Osteoblast (primary cell): ENCODE results near the gene TAF4. TPM values are rescaled to one million over a fixed set of nuclear protein-coding genes. Genes with fewer than 3 reads are reported as not detected.

Source experiments
- DNase-seq: peaks from one replicate; pipeline ENCODE4 v3.0.0; 2011; ENCODE audit warnings: low spot score, mixed read lengths; ENCODE audit not compliant: insufficient read length; ENCODE audit errors: missing footprints
- H2AFZ ChIP-seq: 2 replicates; pipeline ENCODE4 v1.6.0; 2011; ENCODE audit warnings: mild to moderate bottlenecking, low read length
- H3K27ac ChIP-seq: 2 replicates; pipeline ENCODE4 v1.5.1; 2011; ENCODE audit warnings: mild to moderate bottlenecking, low read depth, low read length, moderate library complexity
- H3K27me3 ChIP-seq: 2 replicates; pipeline ENCODE4 v1.6.0; 2012; ENCODE audit warnings: mild to moderate bottlenecking, control low read depth, inconsistent platforms, low read length, moderate library complexity; ENCODE audit not compliant: insufficient read depth
- H3K36me3 ChIP-seq: 2 replicates; pipeline ENCODE4 v1.5.1; 2011; ENCODE audit warnings: mild to moderate bottlenecking, low read length, control low read depth, moderate library complexity; ENCODE audit not compliant: insufficient read depth
- H3K4me1 ChIP-seq: 2 replicates; pipeline ENCODE4 v1.5.1; 2011; ENCODE audit warnings: mild to moderate bottlenecking, low read length, control low read depth, moderate library complexity; ENCODE audit not compliant: insufficient read depth
- H3K4me2 ChIP-seq: 2 replicates; pipeline ENCODE4 v1.6.0; 2011; ENCODE audit warnings: mild to moderate bottlenecking, low read length; ENCODE audit not compliant: insufficient read depth
- H3K4me3 ChIP-seq: fragments of 200-600 bp; sonication (generic); 3 replicates; pipeline ENCODE4 v1.5.1; 2012; ENCODE audit warnings: mild to moderate bottlenecking, low read length, inconsistent platforms; ENCODE audit not compliant: insufficient read depth
- H3K79me2 ChIP-seq: 2 replicates; pipeline ENCODE4 v1.6.0; 2012; ENCODE audit warnings: mild to moderate bottlenecking, low read length, control low read depth, inconsistent platforms; ENCODE audit not compliant: insufficient read depth
- H3K9me3 ChIP-seq: 2 replicates; pipeline ENCODE4 v1.5.1; 2011; ENCODE audit warnings: low read depth, low read length, control low read depth
- H4K20me1 ChIP-seq: 2 replicates; pipeline ENCODE4 v1.6.0; 2012; ENCODE audit warnings: mild to moderate bottlenecking, low read length, control low read depth; ENCODE audit not compliant: insufficient read depth
- CTCF ChIP-seq: IDR thresholded peaks from 2 replicates; pipeline ENCODE4 v1.5.1; 2011; ENCODE audit warnings: mild to moderate bottlenecking, low read depth, low read length, moderate library complexity; ENCODE audit errors: extremely low read depth
- total RNA-seq: library from RNA; depleted of rRNA; stranded (reverse); fragments of >200 nt; gene quantifications from 2 replicates; pipeline ENCODE4 v1.2.3, GENCODE V29; 2012

The TAF4 gene
- total RNA-seq, 1 donor: 4.3 TPM

DNA sequence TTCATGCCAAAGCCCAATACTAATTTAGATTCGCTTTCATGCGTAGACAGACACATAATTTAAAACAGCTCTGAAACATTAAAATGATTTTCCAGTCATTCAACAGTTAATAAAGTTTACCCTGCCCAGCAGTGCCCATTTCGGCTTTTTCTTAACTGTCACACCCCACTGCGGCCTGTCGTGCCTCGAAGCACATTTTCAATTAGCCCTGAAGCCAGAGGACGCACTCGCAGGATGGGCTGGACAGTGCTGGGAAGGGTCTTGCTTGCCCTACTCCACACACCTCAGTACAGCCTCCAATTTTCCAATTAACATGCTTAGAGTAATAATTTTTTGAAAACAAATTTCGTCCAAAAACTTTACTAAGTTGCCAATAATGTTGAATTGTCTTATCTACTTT is 35.3 kb downstream of the TAF4 start:
- no peaks in the 10 kb centered on the region for H3K27me3 ChIP-seq
- peaks cover 17% of the 10 kb centered on the region for H3K4me1 ChIP-seq
- H3K27ac ChIP-seq: no peak overlapping the region
- H3K4me2 ChIP-seq: no peak overlapping the region
- peaks cover 81% of the 10 kb centered on the region for H3K79me2 ChIP-seq
- H2AFZ ChIP-seq: no peak overlapping the region
- no peaks in the 10 kb centered on the region for H3K36me3 ChIP-seq
- H4K20me1 ChIP-seq: peaks cover 46% of the 10 kb centered on the region
- DNase-seq: peak; percentile 14
- H3K4me3 ChIP-seq: no peak overlapping the region
- no peak for TF ChIP-seq CTCF
- no peaks in the 10 kb centered on the region for H3K9me3 ChIP-seq

GRCh38 chr20:62029949-62030348 is 35.7 kb downstream of the TAF4 start:
- H4K20me1 ChIP-seq: peaks cover 50% of the 10 kb centered on the region
- H2AFZ ChIP-seq: no peak overlapping the region
- H3K27ac ChIP-seq: no peak overlapping the region
- no peak overlapping the region for H3K4me2 ChIP-seq
- no peak overlapping the region for H3K4me3 ChIP-seq
- peak; percentile 6 for DNase-seq
- H3K79me2 ChIP-seq: peaks cover 81% of the 10 kb centered on the region
- H3K36me3 ChIP-seq: no peaks in the 10 kb centered on the region
- H3K4me1 ChIP-seq: peaks cover 17% of the 10 kb centered on the region
- no peak for TF ChIP-seq CTCF
- no peaks in the 10 kb centered on the region for H3K9me3 ChIP-seq
- no peaks in the 10 kb centered on the region for H3K27me3 ChIP-seq

- Histone ChIP-seq H3K27ac (no peak overlapping the region), H2AFZ (no peak overlapping the region), H3K79me2 (peaks cover 86% of the 10 kb centered on the region), H3K27me3 (no peaks in the 10 kb centered on the region), H3K9me3 (no peaks in the 10 kb centered on the region), H4K20me1 (peaks cover 50% of the 10 kb centered on the region), H3K4me2 (no peak overlapping the region), H3K36me3 (no peaks in the 10 kb centered on the region), H3K4me3 (no peak overlapping the region), H3K4me1 (peaks cover 17% of the 10 kb centered on the region)
- DNase-seq: peak; percentile 38
- no peak for TF ChIP-seq CTCF
These were observed 36.4 kb downstream of the TAF4 start for GRCh38 chr20:62029296-62029695.

DNA sequence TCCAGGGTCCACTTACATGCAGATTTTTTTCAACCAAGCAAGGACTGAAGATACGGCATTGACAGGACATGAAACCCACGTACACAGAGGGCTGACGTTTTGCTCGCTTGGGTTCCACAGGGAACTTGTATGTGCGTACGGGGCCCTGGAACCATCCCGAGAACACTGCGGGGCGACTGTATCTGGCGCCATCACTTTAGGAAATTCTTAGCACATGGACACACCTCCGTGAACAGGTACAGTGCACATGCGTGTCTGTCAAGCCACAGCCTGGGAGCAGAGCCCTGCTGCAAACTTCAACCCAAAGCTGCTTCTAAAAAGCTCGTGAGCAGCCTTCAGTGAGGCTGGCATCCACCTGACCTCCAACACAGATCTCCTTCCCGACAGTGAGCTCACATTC is 37.3 kb downstream of the TAF4 start:
- peak; percentile 0 for DNase-seq
- no peak for TF ChIP-seq CTCF
- Histone ChIP-seq H3K4me2 (no peak overlapping the region), H3K36me3 (no peaks in the 10 kb centered on the region), H2AFZ (no peak overlapping the region), H3K4me1 (peaks cover 17% of the 10 kb centered on the region), H3K9me3 (no peaks in the 10 kb centered on the region), H3K27ac (no peak overlapping the region), H3K4me3 (no peak overlapping the region), H3K27me3 (no peaks in the 10 kb centered on the region), H3K79me2 (peaks cover 87% of the 10 kb centered on the region), H4K20me1 (peaks cover 50% of the 10 kb centered on the region)
